HG03378 (cell line): ENCODE results near the gene MYL3.

Experiments used
- ATAC-seq: cut with Tn5 transposase; IDR thresholded peaks from one replicate; pipeline ENCODE4 v1.9.1; 2021; ENCODE audit warnings: mild to moderate bottlenecking, moderate library complexity; ENCODE audit not compliant: unreplicated experiment

Gene MYL3

GRCh38 chr3:46851364-46852333, 11.6 kb downstream of the MYL3 start:
- ATAC-seq = no peak

- ATAC-seq = no peak
Measured at GRCh38 chr3:46850468-46850779, 12.8 kb downstream of the MYL3 start.

DNA sequence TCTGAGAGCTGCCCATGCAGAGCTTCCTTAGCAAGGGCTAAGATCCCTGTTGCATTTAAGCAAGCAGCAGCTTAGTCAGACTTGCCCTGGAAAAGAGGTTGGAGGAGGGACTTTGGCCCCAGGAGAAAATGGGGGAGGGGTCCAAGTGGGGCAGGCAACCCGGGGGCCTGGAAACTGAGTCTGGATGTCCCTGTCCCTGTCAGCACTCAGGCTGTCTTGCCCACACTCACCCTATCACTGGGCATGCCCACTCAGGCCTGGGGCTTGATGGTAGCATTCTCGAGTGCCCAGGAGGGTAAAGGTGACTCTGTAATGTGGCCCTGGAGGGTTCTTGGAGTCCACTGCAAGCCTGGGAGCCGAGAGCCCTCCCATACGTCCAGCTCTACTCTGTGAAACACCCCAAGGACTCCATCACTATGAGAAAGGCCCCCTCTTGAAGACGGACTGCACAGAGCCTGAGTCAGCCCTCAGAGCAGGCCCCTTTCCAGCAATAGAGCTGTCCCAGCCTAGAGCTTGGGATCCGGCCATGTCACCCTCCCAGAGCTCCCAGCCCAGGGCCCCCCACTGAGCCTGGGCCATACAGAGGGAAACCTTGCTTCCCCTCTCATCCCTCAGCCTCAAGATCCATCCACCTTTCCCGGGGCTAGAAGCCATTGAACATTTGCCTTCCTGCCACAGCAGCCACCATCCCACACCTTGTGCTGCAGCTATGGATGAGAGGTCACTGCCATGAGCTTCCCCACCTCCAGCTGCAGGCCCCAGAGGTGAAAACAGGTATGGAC, 13.4 kb downstream of the MYL3 start:
- ATAC-seq = no peak

- no peak for ATAC-seq
Measured at GRCh38 chr3:46849045-46849631, 14.1 kb downstream of the MYL3 start.

- ATAC-seq = no peak
Measured at GRCh38 chr3:46848271-46849044, 14.8 kb downstream of the MYL3 start.

GRCh38 chr3:46847744-46848143, 15.5 kb downstream of the MYL3 start:
- ATAC-seq = no peak

GRCh38 chr3:46846624-46847542, 16.4 kb downstream of the MYL3 start:
- no peak for ATAC-seq

DNA sequence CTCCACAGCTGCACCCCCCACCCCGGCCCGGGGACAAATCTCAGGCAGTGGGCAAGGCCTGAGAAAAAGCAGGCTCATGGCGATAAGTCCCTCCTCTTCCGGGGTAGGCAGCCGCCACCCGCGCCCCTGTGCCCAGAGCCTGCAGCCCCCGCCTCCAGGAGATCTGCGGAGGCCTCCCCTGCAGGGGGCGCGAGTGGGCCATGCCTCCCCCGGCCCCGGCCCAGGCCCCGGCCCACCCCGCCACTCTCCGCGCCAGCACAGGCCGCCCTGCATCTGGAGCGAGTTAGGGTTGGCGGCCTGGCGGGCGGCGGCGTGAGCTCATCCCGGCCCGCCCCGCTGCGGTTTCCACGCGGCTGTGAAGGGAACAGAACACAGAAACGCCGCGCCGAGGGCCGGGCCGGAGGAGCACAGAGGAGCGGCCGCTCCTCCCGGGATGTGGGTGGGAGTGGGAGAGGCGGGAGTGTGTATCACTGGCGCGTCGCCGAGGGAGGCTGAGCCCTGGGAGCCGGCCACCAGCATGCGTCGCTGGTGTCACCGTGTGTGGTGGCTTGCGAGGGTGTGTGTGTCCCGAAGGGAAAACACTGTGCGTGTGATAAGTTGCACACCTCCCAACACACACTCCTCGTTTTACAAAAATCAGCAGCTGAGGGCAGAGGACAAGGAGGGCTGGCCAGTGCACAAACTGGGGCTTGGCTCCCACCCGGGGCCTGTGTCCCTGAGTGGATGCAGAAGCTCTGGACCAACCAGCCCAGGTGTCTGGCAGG, 17.2 kb downstream of the MYL3 start:
- peak; percentile 46 for ATAC-seq

DNA sequence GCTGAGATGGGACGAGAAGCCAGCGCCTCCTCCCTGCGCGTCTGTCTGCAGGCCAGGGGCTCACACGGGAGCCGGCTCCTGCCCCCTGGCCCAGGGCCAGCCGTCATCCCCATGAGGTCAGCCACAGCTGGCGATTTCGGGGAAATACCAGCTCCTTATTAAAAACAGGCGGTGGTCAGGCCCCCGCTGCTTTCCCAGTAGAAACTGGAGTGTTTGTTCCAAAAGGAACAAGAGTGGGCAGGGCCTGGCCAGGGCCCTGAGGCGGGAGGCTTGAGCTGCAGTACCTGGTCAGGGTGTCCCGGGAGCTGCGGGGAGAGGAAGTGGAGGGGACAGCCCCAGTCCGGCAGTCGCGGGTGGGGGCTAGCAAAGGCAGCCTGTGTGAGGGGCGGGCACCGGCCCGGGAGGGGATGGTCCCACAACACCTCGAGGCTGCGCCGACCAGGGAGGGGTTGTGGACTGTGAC, 17.8 kb downstream of the MYL3 start:
- peak; percentile 38 for ATAC-seq

DNA sequence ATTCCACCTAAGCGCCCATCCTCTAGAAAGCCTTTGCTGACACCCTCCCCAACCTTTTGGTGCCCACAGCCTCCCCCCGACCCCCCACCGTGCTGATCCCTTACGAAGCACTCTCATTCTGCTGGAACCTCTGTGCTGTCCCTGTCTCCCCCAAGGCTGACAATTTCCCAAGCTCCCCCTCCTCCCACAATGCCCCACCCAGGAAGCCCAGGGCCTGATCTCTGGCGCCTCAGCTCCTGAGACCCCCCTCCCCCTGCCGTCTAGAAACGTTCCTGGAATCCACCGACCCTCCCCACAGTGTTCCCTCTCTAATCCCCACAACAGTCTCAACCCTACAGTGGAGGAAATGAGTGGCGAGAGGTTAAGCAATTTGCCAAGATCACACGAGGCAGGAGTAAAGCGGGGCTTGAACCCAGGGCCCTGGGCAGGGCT, 18.3 kb downstream of the MYL3 start:
- no peak for ATAC-seq

- ATAC-seq = no peak
Measured at GRCh38 chr3:46844397-46844796, 18.8 kb downstream of the MYL3 start.

DNA sequence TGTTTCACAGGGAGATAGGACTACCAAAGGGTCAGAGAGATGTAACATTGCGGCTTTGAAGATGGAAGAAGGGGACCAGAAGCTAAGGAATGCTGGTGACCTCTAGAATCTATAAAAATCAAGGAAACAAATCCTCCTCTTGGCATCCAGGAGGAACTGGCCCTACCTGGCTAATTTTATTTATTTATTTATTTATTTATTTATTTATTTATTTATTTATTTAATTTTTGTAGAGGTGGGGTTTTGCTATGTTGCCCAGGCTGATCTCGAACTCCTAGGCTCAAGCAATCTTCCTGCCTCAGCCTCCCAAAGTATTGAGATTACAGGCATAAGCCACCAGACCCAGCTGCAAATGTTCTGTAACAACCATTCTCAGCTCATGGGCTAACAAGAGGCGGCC, 19.7 kb downstream of the MYL3 start:
- no peak for ATAC-seq

DNA sequence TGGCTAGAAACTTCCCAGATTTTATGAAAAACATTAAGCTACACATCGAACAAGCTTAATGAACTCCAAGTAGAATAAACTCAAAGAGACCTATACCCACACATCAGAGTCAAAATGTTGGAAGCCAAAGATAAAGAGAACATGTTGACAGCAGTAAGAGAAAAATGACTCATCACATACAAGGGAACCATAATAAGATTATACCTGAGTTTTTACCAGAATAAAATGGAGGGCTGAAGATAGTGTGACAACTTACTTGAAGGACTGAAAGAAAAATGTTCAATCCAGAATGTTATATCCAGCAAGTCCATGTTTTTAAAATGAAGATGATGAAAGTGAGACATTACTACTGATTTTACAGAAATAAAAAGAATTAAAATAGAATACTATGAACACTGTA, 22.8 kb downstream of the MYL3 start:
- ATAC-seq = no peak

DNA sequence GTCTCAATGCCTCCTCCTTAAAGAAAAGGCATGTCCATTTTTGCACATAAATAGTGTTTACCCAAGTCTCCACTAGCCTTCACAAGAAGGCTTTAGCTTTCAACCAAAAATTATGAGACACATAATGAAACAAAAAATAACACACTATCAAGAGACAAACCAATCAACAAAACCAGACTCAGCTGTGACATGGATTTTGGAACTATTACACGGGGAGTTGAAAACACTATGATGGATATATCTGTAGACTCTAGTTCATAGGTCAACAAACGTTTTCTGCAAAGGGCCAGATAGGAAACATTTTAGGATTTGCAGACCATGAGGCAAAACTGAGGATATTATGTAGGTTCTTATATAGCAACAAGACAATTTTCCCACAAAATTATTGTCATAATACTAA, 24.9 kb downstream of the MYL3 start:
- ATAC-seq = no peak

DNA sequence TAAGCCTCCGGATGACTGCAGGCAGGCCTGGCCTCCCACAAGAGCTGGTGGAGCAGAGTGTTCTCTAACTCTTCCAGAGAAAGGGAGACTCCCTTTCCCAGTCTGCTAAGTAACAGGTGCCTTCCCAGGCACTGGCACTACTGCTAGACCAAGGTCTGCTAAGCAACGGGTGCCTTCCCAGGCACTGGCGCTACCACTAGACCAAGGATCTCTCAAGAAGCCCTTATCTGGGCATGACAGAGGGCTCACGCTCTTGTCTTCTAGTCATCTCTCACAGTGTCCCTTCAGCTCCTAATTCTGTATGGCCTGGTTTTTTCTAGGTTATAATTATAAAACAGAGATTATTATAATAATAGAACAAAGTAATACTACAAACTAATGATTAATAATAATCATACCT, 27.8 kb downstream of the MYL3 start:
- ATAC-seq = no peak

DNA sequence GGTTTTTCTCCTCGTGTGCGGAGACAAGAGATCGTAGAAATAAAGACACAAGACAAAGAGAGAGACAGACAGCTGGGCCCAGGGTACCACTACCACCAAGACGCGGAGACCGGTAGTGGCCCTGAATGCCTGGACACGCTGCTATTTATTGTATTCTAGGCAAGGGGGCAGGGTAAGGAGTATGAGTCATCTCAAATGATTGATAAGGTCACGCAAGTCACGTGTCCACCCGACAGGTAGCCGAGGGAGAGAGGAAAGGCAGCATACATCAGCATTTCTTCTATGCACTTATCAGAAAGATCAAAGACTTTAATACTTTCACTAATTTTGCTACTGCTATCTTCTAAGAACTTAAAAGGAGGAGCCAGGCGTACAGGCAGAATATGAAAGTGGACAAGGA, 28.2 kb downstream of the MYL3 start:
- no peak for ATAC-seq

GRCh38 chr3:46833346-46834300, 29.6 kb downstream of the MYL3 start:
- no peak for ATAC-seq

DNA sequence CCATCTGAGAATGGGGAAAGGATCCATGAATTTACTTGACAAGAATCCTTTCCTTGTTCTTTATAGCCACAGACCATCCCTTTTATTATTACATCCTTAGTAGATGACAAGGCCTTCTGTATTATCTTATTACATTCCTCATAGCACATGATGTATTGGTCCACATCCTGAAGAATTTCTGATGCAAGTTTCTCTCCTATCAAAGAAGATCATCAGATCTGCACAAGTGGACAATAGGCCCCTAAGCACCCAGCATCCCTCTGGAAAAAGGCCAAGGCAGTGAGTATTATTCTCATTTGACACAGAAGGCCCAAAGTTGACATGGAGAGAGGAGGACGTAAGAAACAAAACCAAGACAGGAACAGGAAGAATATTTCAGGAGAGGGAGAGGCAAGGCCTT, 31.4 kb downstream of the MYL3 start:
- ATAC-seq = no peak
